K562 (cell line): ENCODE data around the gene ABCC6. TPM values are rescaled to one million over a fixed set of nuclear protein-coding genes. Genes with fewer than 3 reads are reported as not detected.

ENCODE experiments used
- ATAC-seq: fragments of 200-7000 bp; cut with Tn5 transposase; 3 replicates; pipeline ENCODE4 v1.9.1; 2020; ENCODE audit warnings: moderate library complexity
- BruUV-seq: library from RNA; stranded (reverse); fragments of 400-500 nt; replicated peaks from 2 replicates; lab custom pipeline; 2021; lab: Mats Ljungman, UMichigan
- CTCF ChIA-PET: fragments of 300-600 bp; formaldehyde crosslinking; extraction: SDS; loops from one replicate; lab custom pipeline; 2021; ENCODE audit warnings: low intra/inter-chr PET ratio; lab: Yijun Ruan, JAX
- POLR2A ChIA-PET: fragments of 300-600, 350-650 bp; sonication (Branson Sonifier 250); formaldehyde crosslinking; extraction: SDS; loops from one replicate; lab custom pipeline; 2021; ENCODE audit warnings: antibody characterized with exemption, inconsistent platforms; lab: Yijun Ruan, JAX
- DNase-seq, 4 experiments: peaks; one replicate each; pipeline versions ENCODE4 v3.0.0 to v3.0.0-alpha.2; 2011 to 2018; ENCODE audit warnings: low spot score in 3 of 4, mixed read lengths in 3 of 4; ENCODE audit errors: extremely low read depth in 1 of 4
- FAIRE-seq: peaks from 2 replicates; lab custom pipeline; 2011; peaks lifted over from hg19 to GRCh38; lab: Jason Lieb, UNC
- H2AFZ ChIP-seq: 2 replicates; pipeline ENCODE4 v1.6.0; 2011; ENCODE audit warnings: low read depth, low read length, control low read depth, inconsistent platforms
- H3K27ac ChIP-seq: fragments of 200-600 bp; 3 replicates; pipeline ENCODE4 v1.8.0; 2011; ENCODE audit warnings: low read depth, mild to moderate bottlenecking, control low read depth, inconsistent platforms, low read length, moderate library complexity, mixed read lengths; ENCODE audit errors: extremely low read depth
- H3K27me3 ChIP-seq, 2 experiments: fragments of 300-600 bp in 1 of 2; 2 replicates in 1 of 2; 3 replicates in 1 of 2; pipeline versions ENCODE4 v1.6.0 to v1.8.0; 2011; ENCODE audit warnings: inconsistent platforms in 2 of 2, low read length in 2 of 2, mild to moderate bottlenecking in 1 of 2, mixed read lengths in 1 of 2, moderate library complexity in 1 of 2; ENCODE audit not compliant: control insufficient read depth in 2 of 2, insufficient read depth in 2 of 2
- H3K36me3 ChIP-seq: fragments of 300-600 bp; 3 replicates; pipeline ENCODE4 v1.8.0; 2011; ENCODE audit warnings: mild to moderate bottlenecking, low read length, inconsistent platforms; ENCODE audit not compliant: control insufficient read depth, insufficient read depth
- H3K4me1 ChIP-seq, 2 experiments: fragments of 200-600 bp in 1 of 2; replicated peaks in 1 of 2; 2 replicates in 1 of 2; 3 replicates in 1 of 2; pipeline versions ENCODE4 v1.5.1 to v1.8.0; 2011; ENCODE audit warnings: inconsistent platforms in 2 of 2, low read length in 2 of 2, mild to moderate bottlenecking in 1 of 2, mixed read lengths in 1 of 2, moderate library complexity in 1 of 2; ENCODE audit not compliant: control insufficient read depth in 2 of 2, insufficient read depth in 2 of 2
- H3K4me2 ChIP-seq: 2 replicates; pipeline ENCODE4 v1.6.1; 2011; ENCODE audit warnings: low read length, control low read depth, inconsistent platforms, mixed read lengths; ENCODE audit not compliant: insufficient read depth
- H3K4me3 ChIP-seq: fragments of 200-600 bp; sonication (generic), shearing (Covaris generic); 2 replicates; pipeline ENCODE4 v1.5.1; 2016; ENCODE audit warnings: control low read depth, inconsistent platforms
- H3K79me2 ChIP-seq: fragments of 200-600 bp; 3 replicates; pipeline ENCODE4 v1.8.0; 2011; ENCODE audit warnings: low read length, inconsistent platforms; ENCODE audit not compliant: control insufficient read depth, insufficient read depth
- H3K9ac ChIP-seq, 2 experiments: 2 replicates each; pipeline versions ENCODE4 v1.6.0 to v1.6.1; 2011; ENCODE audit warnings: low read depth in 2 of 2, low read length in 2 of 2, control low read depth in 1 of 2, inconsistent platforms in 1 of 2, mild to moderate bottlenecking in 1 of 2, mixed read lengths in 1 of 2; ENCODE audit not compliant: insufficient read depth in 1 of 2
- H3K9me1 ChIP-seq: one replicate; pipeline ENCODE4 v1.6.0; 2011; ENCODE audit warnings: inconsistent platforms, mild to moderate bottlenecking, low read length, moderate library complexity; ENCODE audit not compliant: control insufficient read depth, insufficient read depth
- H3K9me3 ChIP-seq: replicated peaks from 2 replicates; pipeline ENCODE4 v1.5.1; 2011; ENCODE audit warnings: low read depth, low read length, inconsistent platforms; ENCODE audit not compliant: control insufficient read depth, insufficient read depth
- H4K20me1 ChIP-seq: replicated peaks from 2 replicates; pipeline ENCODE4 v1.6.1; 2011; ENCODE audit warnings: low read length, inconsistent platforms, mixed read lengths; ENCODE audit not compliant: control insufficient read depth, insufficient read depth
- BCL6 ChIP-seq: fragments of 250-450 bp; sonication (Bioruptor Pico); IDR thresholded peaks from 2 replicates; pipeline ENCODE4 v1.4.0; 2020
- CBFA2T3 ChIP-seq: fragments of 450-650 bp; IDR thresholded peaks from 2 replicates; pipeline ENCODE4 v1.6.1; 2017
- E2F8 ChIP-seq: fragments of 450-650 bp; IDR thresholded peaks from 2 replicates; pipeline ENCODE4 v1.7.1; 2018; ENCODE audit warnings: mild to moderate bottlenecking, low read depth; ENCODE audit not compliant: partially characterized antibody
- ESRRB ChIP-seq: fragments of 250-450 bp; sonication (Bioruptor Pico); IDR thresholded peaks from 2 replicates; pipeline ENCODE4 v1.5.0; 2020; ENCODE audit warnings: mild to moderate bottlenecking, moderate library complexity, borderline replicate concordance
- FOXP1 ChIP-seq: sonication (generic); formaldehyde crosslinking; IDR thresholded peaks from 2 replicates; pipeline ENCODE4 v1.8.0; 2022; ENCODE audit warnings: mild to moderate bottlenecking, missing genetic modification reagents
- NR3C1 ChIP-seq: sonication (generic); formaldehyde crosslinking; IDR thresholded peaks from 2 replicates; pipeline ENCODE4 v1.8.1; 2022; ENCODE audit warnings: missing genetic modification reagents
- PKNOX1 ChIP-seq: fragments of 450-650 bp; IDR thresholded peaks from 2 replicates; pipeline ENCODE4 v1.6.1; 2016
- PML ChIP-seq: IDR thresholded peaks from 2 replicates; pipeline ENCODE4 v1.6.1; 2012; ENCODE audit warnings: low read length, inconsistent platforms
- RBFOX2 ChIP-seq: fragments of 200-400 bp; formaldehyde crosslinking; IDR thresholded peaks from 2 replicates; pipeline ENCODE4 v1.6.1; 2017; ENCODE audit warnings: low read depth, mild to moderate bottlenecking, low read length, moderate library complexity
- RBM17 ChIP-seq: fragments of 200-400 bp; formaldehyde crosslinking; IDR thresholded peaks from 2 replicates; pipeline ENCODE4 v1.6.1; 2017; ENCODE audit warnings: low read depth, mild to moderate bottlenecking, low read length, borderline replicate concordance
- SRF ChIP-seq, 2 experiments: fragments of 250-450, 450-650 bp in 1 of 2; sonication (Bioruptor Pico) in 1 of 2; sonication (generic) in 1 of 2; formaldehyde crosslinking; IDR thresholded peaks; 2 replicates each; pipeline versions ENCODE4 v1.5.0 to v1.5.1; 2020 to 2022; ENCODE audit warnings: mild to moderate bottlenecking in 1 of 2, missing genetic modification reagents in 1 of 2
- XRCC5 ChIP-seq: fragments of 200-400 bp; formaldehyde crosslinking; IDR thresholded peaks from 2 replicates; pipeline ENCODE4 v1.6.1; 2017; ENCODE audit warnings: low read depth, mild to moderate bottlenecking, low read length
- ZBTB49 ChIP-seq: sonication (generic); formaldehyde crosslinking; IDR thresholded peaks from 2 replicates; pipeline ENCODE4 v1.8.0; 2022; ENCODE audit warnings: missing genetic modification reagents, mild to moderate bottlenecking, borderline replicate concordance
- ZNF644 ChIP-seq: fragments of 200-800 bp; sonication (Bioruptor generic); IDR thresholded peaks from 2 replicates; pipeline ENCODE4 v1.6.1; 2016; ENCODE audit warnings: low read depth, missing genetic modification characterization, missing compliant biosample characterization
- ZNF740 ChIP-seq, 3 experiments: fragments of 200-800 bp in 1 of 3; sonication (Bioruptor generic) in 1 of 3; sonication (generic) in 1 of 3; formaldehyde crosslinking in 1 of 3; IDR thresholded peaks; 2 replicates each; pipeline versions ENCODE4 v1.6.1 to v1.8.0; 2016 to 2022; ENCODE audit warnings: mild to moderate bottlenecking in 2 of 3, missing compliant biosample characterization in 2 of 3, missing genetic modification characterization in 2 of 3, missing genetic modification reagents in 1 of 3
- WGBS: fragments of 100-300 bp; shearing (Covaris generic); methylation state at CpG from one replicate; pipeline ENCODE4 v1.1.6; 2016; ENCODE audit warnings: low coverage, mixed read lengths; ENCODE audit not compliant: insufficient coverage; ENCODE audit errors: missing lambda C conversion rate; 5-methylcytosine and 5-hydroxymethylcytosine counted together
- in situ Hi-C: fragments of 300-500 bp; cut with MboI; formaldehyde crosslinking; loops from 4 replicates; pipeline ENCODE4 v1.15.0; 2018; ENCODE audit warnings: inconsistent platforms, mixed read lengths
- intact Hi-C: fragments of 100-400 bp; cut with micrococcal nuclease; formaldehyde crosslinking; loops from 2 replicates; pipeline ENCODE4 v1.14.2; 2022
- polyA plus RNA-seq, 8 experiments: library from polyadenylated mRNA; depleted of rRNA in 4 of 8; stranded (reverse) in 5 of 8; unstranded in 3 of 8; fragments of >200 nt; fragmentation: Nextera tagmentation in 2 of 8; fragmentation: Illumina TruSeq in 1 of 8; extraction: Ambion mirVana in 2 of 8; extraction: Trizol in 1 of 8; gene quantifications; 2 replicates each; pipeline versions ENCODE4 v1.2.1 to v1.2.3, GENCODE V29; 2011 to 2014; ENCODE audit warnings: inconsistent platforms in 1 of 8, missing spikeins in 1 of 8
- total RNA-seq, 7 experiments: library from RNA; depleted of rRNA in 6 of 7; stranded (reverse); fragments of >200 nt in 6 of 7; fragmentation: Illumina TruSeq in 2 of 7; extraction: Trizol in 2 of 7; gene quantifications; 2 replicates each; pipeline versions ENCODE4 v1.2.1 to v1.2.3, GENCODE V29; 2011 to 2021; ENCODE audit warnings: low replicate concordance in 1 of 7

Gene ABCC6
- total and polyA plus RNA-seq, 9 of the 15 experiments (the other 6 are each of a cell fraction or from before 2014, with no cell fraction given), result 0.03 to 0.46 (median 0.07) TPM; not detected in 4

GRCh38 chr16:16169615-16170014 lies 53.7 kb downstream of the ABCC6 start:
- Histone ChIP-seq H2AFZ (no peak overlapping the region), H3K36me3 (no peaks in the 10 kb centered on the region), H3K9me3 (no peaks in the 10 kb centered on the region), H3K4me2 (no peak overlapping the region), H3K9ac (no peak overlapping the region), H3K27ac (no peak overlapping the region), H3K27me3 (peaks cover 2 to 10% of the 10 kb centered on the region in 2 experiments; a peak in 2 of 5 replicates), H3K9me1 (no peaks in the 10 kb centered on the region), H3K4me1 (peaks cover 0 to 4% of the 10 kb centered on the region in 2 experiments; a peak in 2 of 5 replicates), H3K79me2 (no peaks in the 10 kb centered on the region), H3K4me3 (no peak overlapping the region), H4K20me1 (no peaks in the 10 kb centered on the region)
- WGBS, result 22% methylated on average over 12 of the region's 15 CpGs
- in situ Hi-C loops, result no loop called here
- intact Hi-C loops, result no loop called here
- FAIRE-seq (no peak), DNase-seq (no peak), ATAC-seq (no peak)
- POLR2A ChIA-PET, result no interaction called here
- no TSS peak for BruUV-seq
- CTCF ChIA-PET, result no interaction called here
- TF ChIP-seq ZNF644 (tag) (no peak), PML (no peak), ZBTB49 (no peak), BCL6 (CRISPR knock-in tag) (no peak), E2F8 (no peak), ESRRB (CRISPR knock-in tag) (no peak), FOXP1 (CRISPR knock-in tag) (no peak), ZNF740 (CRISPR knock-in tag; IDR thresholded peaks at IDR 0.05) (no peak), ZNF740 (tag; IDR thresholded peaks at IDR 0.05) (no peak), RBFOX2 (no peak), PKNOX1 (no peak), NR3C1 (CRISPR knock-in tag) (no peak), CBFA2T3 (no peak), RBM17 (no peak), XRCC5 (no peak), SRF (CRISPR knock-in tag; IDR thresholded peaks at IDR 0.05) (no peak)
